GM21526 (cell line): ENCODE data around the gene UROS.

ENCODE experiments used
- ATAC-seq: cut with Tn5 transposase; IDR thresholded peaks from one replicate; pipeline ENCODE4 v1.9.1; 2021; ENCODE audit warnings: moderate library complexity; ENCODE audit not compliant: unreplicated experiment, low FRiP score

Gene UROS

GRCh38 chr10:125769175-125769574 is 53.9 kb downstream of the UROS start:
- no peak for ATAC-seq

- ATAC-seq, result no peak
Measured at GRCh38 chr10:125768219-125768855, 54.7 kb downstream of the UROS start.

- no peak for ATAC-seq
Measured at GRCh38 chr10:125766511-125766910, 56.5 kb downstream of the UROS start.

GRCh38 chr10:125765835-125766234 is 57.2 kb downstream of the UROS start:
- no peak for ATAC-seq

- ATAC-seq, result no peak
Measured at GRCh38 chr10:125762692-125763648, 60.1 kb downstream of the UROS start.

GRCh38 chr10:125761961-125762360 is 61.1 kb downstream of the UROS start:
- no peak for ATAC-seq

GRCh38 chr10:125757742-125758141 is 65.3 kb downstream of the UROS start:
- no peak for ATAC-seq

- no peak for ATAC-seq
Measured at GRCh38 chr10:125756853-125757487, 66.1 kb downstream of the UROS start.

GRCh38 chr10:125756196-125756595 is 66.9 kb downstream of the UROS start:
- no peak for ATAC-seq

GRCh38 chr10:125747417-125747816 is 75.6 kb downstream of the UROS start:
- no peak for ATAC-seq

GRCh38 chr10:125744909-125745308 is 78.1 kb downstream of the UROS start:
- ATAC-seq, result no peak

- no peak for ATAC-seq
Measured at GRCh38 chr10:125742465-125742864, 80.6 kb downstream of the UROS start.

- ATAC-seq, result no peak
Measured at GRCh38 chr10:125739994-125740679, 82.9 kb downstream of the UROS start.
